CD4-positive, alpha-beta T cell (primary cell): ENCODE measurements around the gene WNT5B. TPM values are rescaled to one million over a fixed set of nuclear protein-coding genes. Genes with fewer than 3 reads are reported as not detected.

Experiments
- ATAC-seq: fragments of 200-7000 bp; cut with Tn5 transposase; one replicate; pipeline ENCODE4 v1.10.0; 2022; ENCODE audit warnings: mild to moderate bottlenecking; ENCODE audit not compliant: poor library complexity
- CTCF ChIA-PET: fragments of 350-600 bp; sonication (Branson Sonifier 250); formaldehyde crosslinking; loops from one replicate; lab custom pipeline; 2021; ENCODE audit warnings: antibody characterized with exemption, inconsistent platforms; lab: Charles Lee
- POLR2A ChIA-PET: fragments of 350-600 bp; sonication (Branson Sonifier 250); formaldehyde crosslinking; loops from one replicate; lab custom pipeline; 2021; ENCODE audit warnings: antibody characterized with exemption, inconsistent platforms; lab: Charles Lee
- DNase-seq, 14 experiments: peaks; one replicate each; pipeline ENCODE4 v3.0.0-alpha.2; 2013 to 2020; ENCODE audit warnings: mixed read lengths in 2 of 14
- H3K27ac ChIP-seq, 2 donors: one replicate each; pipeline versions ENCODE4 v1.5.1 to v1.7.0; 2013; ENCODE audit warnings: low read length in 2 of 2, low read depth in 1 of 2, mild to moderate bottlenecking in 1 of 2
- H3K27me3 ChIP-seq, 2 experiments: 1 replicate in 1 of 2; 2 replicates in 1 of 2; pipeline versions ENCODE4 v1.6.1 to v1.7.0; 2013; ENCODE audit warnings: low read length in 2 of 2, control low read depth in 1 of 2, mild to moderate bottlenecking in 1 of 2, moderate library complexity in 1 of 2; ENCODE audit not compliant: insufficient read depth in 2 of 2, control insufficient read depth in 1 of 2
- H3K36me3 ChIP-seq: one replicate; pipeline ENCODE4 v1.6.1; 2013; ENCODE audit warnings: low read length, control low read depth; ENCODE audit not compliant: insufficient read depth
- H3K4me1 ChIP-seq: one replicate; pipeline ENCODE4 v1.6.1; 2013; ENCODE audit warnings: low read length, control low read depth; ENCODE audit not compliant: insufficient read depth
- H3K4me3 ChIP-seq: one replicate; pipeline ENCODE4 v1.5.1; 2013; ENCODE audit warnings: mild to moderate bottlenecking, low read length, moderate library complexity
- H3K9me3 ChIP-seq, 2 experiments: 1 replicate in 1 of 2; 2 replicates in 1 of 2; pipeline versions ENCODE4 v1.6.1 to v1.7.0; 2013; ENCODE audit warnings: low read length in 2 of 2, mild to moderate bottlenecking in 2 of 2, control low read depth in 1 of 2, moderate library complexity in 1 of 2; ENCODE audit not compliant: control insufficient read depth in 1 of 2, insufficient read depth in 1 of 2
- H3K27ac Mint-ChIP-seq: one replicate; pipeline ENCODE4 v1.8.0; 2020; ENCODE audit warnings: mixed read lengths
- H3K27me3 Mint-ChIP-seq: one replicate; pipeline ENCODE4 v1.8.0; 2021; ENCODE audit warnings: mixed read lengths
- H3K36me3 Mint-ChIP-seq: one replicate; pipeline ENCODE4 v1.8.0; 2021; ENCODE audit warnings: low read depth, mixed read lengths
- H3K4me1 Mint-ChIP-seq: one replicate; pipeline ENCODE4 v1.8.0; 2021; ENCODE audit warnings: low read depth, mixed read lengths
- H3K4me3 Mint-ChIP-seq: one replicate; pipeline ENCODE4 v1.8.0; 2020; ENCODE audit warnings: mild to moderate bottlenecking, mixed read lengths
- H3K9me3 Mint-ChIP-seq: one replicate; pipeline ENCODE4 v1.8.0; 2020; ENCODE audit warnings: mixed read lengths
- intact Hi-C, 2 experiments: fragments of 100-400 bp; cut with DNase I in 1 of 2; cut with micrococcal nuclease in 1 of 2; formaldehyde crosslinking; loops; one replicate each; pipeline versions ENCODE4 v1.15.1 to v1.9.0; 2023 to 2025; cut with DNase I, micrococcal nuclease
- total RNA-seq, 174 experiments: library from RNA in 2 of 174; stranded (reverse) in 2 of 174; gene quantifications; one replicate each; pipeline ENCODE4 v1.2.3 and lab custom pipeline; 2021 to 2026
- TF ChIP-seq, protein P1 (sequence below): fragments of 200-600 bp; IDR thresholded peaks from one replicate; pipeline ENCODE4 v1.8.0; 2022; ENCODE audit warnings: antibody characterized with exemption, mild to moderate bottlenecking

The WNT5B gene
- total RNA-seq, 2 experiments from 2014 or later, result not detected

DNA sequence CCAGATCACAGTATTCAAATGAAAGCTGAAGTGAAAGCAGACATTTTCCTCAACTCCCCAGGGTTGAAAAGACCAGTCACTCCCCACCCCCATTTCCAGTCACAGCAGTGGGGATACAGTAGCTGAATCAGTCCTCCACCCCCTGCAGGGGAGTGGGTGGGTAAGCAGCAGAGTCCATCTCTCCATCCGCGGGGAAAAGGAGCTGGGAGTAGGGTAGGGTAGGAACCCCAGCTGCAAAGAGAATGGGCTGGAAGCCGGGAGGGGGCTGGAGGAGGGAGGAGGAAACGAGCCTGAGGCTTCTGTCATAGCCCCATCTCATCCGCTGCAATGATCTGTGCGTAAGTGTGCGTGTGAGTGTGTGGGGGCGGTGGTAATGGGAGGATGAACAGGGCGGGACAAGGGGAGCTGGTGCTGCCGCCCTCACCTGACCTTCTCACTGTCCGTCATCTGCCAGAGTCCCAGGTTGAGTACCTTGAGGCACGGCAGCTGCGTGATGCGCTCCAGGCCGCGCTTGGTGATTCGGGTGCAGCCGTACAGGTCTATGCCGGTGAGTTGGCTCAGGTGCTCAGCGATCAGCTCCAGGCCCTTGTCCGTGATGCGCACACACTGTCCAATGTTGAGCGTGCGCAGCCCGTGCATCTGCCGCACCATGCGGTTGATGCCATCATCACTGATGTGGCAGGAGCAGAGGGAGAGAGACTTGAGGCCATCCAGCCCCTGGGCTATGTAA lies 36.4 kb upstream of the WNT5B start:
- ATAC-seq (peak; percentile 50), DNase-seq (peak; percentile 30 to 85 (median 58))
- Mint-ChIP-seq H3K9me3 (no peaks in the 10 kb centered on the region), H3K27me3 (no peaks in the 10 kb centered on the region), H3K4me1 (peaks cover 73% of the 10 kb centered on the region), H3K27ac (peak overlapping the region; percentile 91), H3K4me3 (peak overlapping the region; percentile 91), H3K36me3 (peaks cover 54% of the 10 kb centered on the region)
- Histone ChIP-seq H3K36me3 (peaks cover 5% of the 10 kb centered on the region), H3K4me1 (peaks cover 41% of the 10 kb centered on the region), H3K27me3 (no peaks in the 10 kb centered on the region), H3K9me3 (no peaks in the 10 kb centered on the region), H3K27ac (peak overlapping the region; percentile 54 to 58), H3K4me3 (peak overlapping the region; percentile 79)
- ChIA-PET POLR2A (interaction anchor here (0.5 to 4.1 kb wide), 11 partner anchors 10 to 785 kb away, joined by 3 to 65 read pairs (median 3); partner anchors contain the start of gene DCP1B), CTCF (interaction anchor here (1.0 to 2.7 kb wide), 5 partner anchors 9 to 17 kb away, joined by 3 to 17 read pairs (median 7); no protein-coding TSS in a partner anchor)
- intact Hi-C loops, result loop anchor here (5.0 to 10.0 kb wide), 4 partner anchors 600 to 1200 kb away; partner anchors contain the start of genes RAD52 (in 2 of the 2), ERC1 (in 1 of the 2) and WNK1 (in 1 of the 2)
- TF ChIP-seq, protein P1, sequence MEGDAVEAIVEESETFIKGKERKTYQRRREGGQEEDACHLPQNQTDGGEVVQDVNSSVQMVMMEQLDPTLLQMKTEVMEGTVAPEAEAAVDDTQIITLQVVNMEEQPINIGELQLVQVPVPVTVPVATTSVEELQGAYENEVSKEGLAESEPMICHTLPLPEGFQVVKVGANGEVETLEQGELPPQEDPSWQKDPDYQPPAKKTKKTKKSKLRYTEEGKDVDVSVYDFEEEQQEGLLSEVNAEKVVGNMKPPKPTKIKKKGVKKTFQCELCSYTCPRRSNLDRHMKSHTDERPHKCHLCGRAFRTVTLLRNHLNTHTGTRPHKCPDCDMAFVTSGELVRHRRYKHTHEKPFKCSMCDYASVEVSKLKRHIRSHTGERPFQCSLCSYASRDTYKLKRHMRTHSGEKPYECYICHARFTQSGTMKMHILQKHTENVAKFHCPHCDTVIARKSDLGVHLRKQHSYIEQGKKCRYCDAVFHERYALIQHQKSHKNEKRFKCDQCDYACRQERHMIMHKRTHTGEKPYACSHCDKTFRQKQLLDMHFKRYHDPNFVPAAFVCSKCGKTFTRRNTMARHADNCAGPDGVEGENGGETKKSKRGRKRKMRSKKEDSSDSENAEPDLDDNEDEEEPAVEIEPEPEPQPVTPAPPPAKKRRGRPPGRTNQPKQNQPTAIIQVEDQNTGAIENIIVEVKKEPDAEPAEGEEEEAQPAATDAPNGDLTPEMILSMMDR, result no peak

DNA sequence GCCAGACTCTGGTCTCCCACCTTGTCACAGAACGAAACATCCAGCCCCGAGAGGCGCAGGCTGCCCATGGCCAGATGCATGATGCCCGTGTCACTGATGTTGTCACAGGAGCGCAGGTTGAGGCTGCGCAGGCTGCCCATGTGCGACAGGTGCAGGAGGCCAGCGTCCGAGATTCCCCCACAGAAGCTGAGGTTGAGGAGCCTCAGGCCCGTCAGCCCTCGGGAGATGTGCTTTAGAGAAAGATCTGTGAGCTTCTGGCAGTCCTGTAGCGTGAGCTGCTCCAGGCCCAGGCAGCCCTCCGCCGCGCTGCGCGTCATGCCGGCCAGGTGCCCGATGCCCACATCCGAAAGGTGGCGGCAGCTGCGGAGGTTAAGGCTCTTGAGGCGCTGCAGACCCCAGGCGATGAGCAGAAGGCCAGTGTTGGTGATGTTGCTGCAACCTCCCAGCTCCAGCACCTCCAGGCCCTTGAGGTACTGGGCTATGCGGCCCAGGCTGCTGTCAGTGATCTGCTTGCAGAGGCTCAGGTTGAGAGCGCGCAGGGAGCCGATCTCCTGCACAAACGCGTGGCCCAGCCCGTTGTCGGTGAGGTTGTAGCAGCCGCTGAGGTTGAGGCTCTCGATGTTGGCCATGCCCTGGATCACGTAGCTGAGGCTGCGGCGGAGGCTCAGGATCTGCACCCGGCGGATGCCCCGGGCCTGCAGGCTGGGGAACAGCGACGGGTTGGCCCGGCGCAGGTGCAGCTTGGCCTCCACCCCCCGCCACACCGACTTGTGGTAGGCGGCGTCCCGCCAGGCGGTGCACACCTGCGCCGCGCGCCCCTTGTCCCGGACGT lies 35.6 kb upstream of the WNT5B start:
- H3K36me3 Mint-ChIP-seq, result peaks cover 48% of the 10 kb centered on the region
- no peaks in the 10 kb centered on the region for H3K27me3 Mint-ChIP-seq
- Histone ChIP-seq H3K4me3 (peak overlapping the region; percentile 79), H3K36me3 (peaks cover 5% of the 10 kb centered on the region), H3K4me1 (peaks cover 39% of the 10 kb centered on the region), H3K27ac (peak overlapping the region; percentile 54 to 58), H3K27me3 (no peaks in the 10 kb centered on the region), H3K9me3 (no peaks in the 10 kb centered on the region)
- peak in 13 of 14 experiments; percentile 37 to 82 (median 53) for DNase-seq
- TF ChIP-seq, protein P1, result no peak
- ATAC-seq, result peak; percentile 35
- POLR2A ChIA-PET, result interaction anchor here (0.5 to 4.1 kb wide), 16 partner anchors 9 to 1024 kb away, joined by 3 to 65 read pairs (median 4); partner anchors contain the start of genes DCP1B, RAD52 and WNK1
- peaks cover 65% of the 10 kb centered on the region for H3K4me1 Mint-ChIP-seq
- no peaks in the 10 kb centered on the region for H3K9me3 Mint-ChIP-seq
- peak overlapping the region; percentile 91 for H3K4me3 Mint-ChIP-seq
- H3K27ac Mint-ChIP-seq, result peak overlapping the region; percentile 91
- intact Hi-C loops, result loop anchor here (5.0 to 10.0 kb wide), 4 partner anchors 601 to 1201 kb away; partner anchors contain the start of genes RAD52 (in 2 of the 2), ERC1 (in 1 of the 2) and WNK1 (in 1 of the 2)
- CTCF ChIA-PET, result interaction anchor here (1.0 to 2.7 kb wide), 5 partner anchors 9 to 644 kb away, joined by 3 to 17 read pairs (median 7); partner anchors contain the start of gene RAD52

DNA sequence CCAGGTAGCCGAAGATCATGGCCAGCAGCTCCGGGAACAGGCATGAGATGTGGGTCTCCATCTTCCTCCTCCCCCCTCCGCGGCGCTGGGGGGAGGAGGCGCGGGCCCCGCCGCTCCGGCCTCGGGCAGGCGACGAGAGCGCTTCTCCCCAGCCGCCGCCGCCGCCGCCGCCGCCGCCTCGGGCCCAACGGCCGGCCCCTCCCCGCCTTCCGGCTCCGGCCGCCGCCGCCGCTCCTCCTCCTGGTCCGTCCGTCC lies 35.1 kb upstream of the WNT5B start:
- Histone ChIP-seq H3K9me3 (no peaks in the 10 kb centered on the region), H3K4me1 (peaks cover 37% of the 10 kb centered on the region), H3K36me3 (peaks cover 5% of the 10 kb centered on the region), H3K4me3 (peak overlapping the region; percentile 79), H3K27ac (peak overlapping the region; percentile 54 to 58), H3K27me3 (no peaks in the 10 kb centered on the region)
- intact Hi-C loops, result loop anchor here (5.0 to 10.0 kb wide), 4 partner anchors 602 to 1202 kb away; partner anchors contain the start of genes RAD52 (in 2 of the 2), ERC1 (in 1 of the 2) and WNK1 (in 1 of the 2)
- H3K27me3 Mint-ChIP-seq, result no peaks in the 10 kb centered on the region
- peak; percentile 3 for ATAC-seq
- no peak for DNase-seq
- TF ChIP-seq, protein P1, result no peak
- ChIA-PET CTCF (interaction anchor here (1.0 to 2.7 kb wide), 6 partner anchors 8 to 644 kb away, joined by 3 to 17 read pairs (median 6); partner anchors contain the start of gene RAD52), POLR2A (interaction anchor here (0.7 to 4.1 kb wide), 12 partner anchors 9 to 1024 kb away, joined by 3 to 65 read pairs (median 5); partner anchors contain the start of gene RAD52)
- peaks cover 43% of the 10 kb centered on the region for H3K36me3 Mint-ChIP-seq
- H3K4me1 Mint-ChIP-seq, result peaks cover 60% of the 10 kb centered on the region
- no peak overlapping the region for H3K27ac Mint-ChIP-seq
- peak overlapping the region; percentile 91 for H3K4me3 Mint-ChIP-seq
- H3K9me3 Mint-ChIP-seq, result no peaks in the 10 kb centered on the region
